Keratinocyte (primary cell): ENCODE results near the gene ENPP6.

ENCODE experiments used
- CTCF ChIP-seq, 3 experiments: IDR thresholded peaks in 1 of 3; conservative IDR thresholded peaks in 1 of 3; optimal IDR thresholded peaks in 1 of 3; 2 replicates in 2 of 3; 3 replicates in 1 of 3; pipeline versions ENCODE3 to v1.5.1; 2011; ENCODE audit warnings: low read length in 3 of 3, mild to moderate bottlenecking in 3 of 3, moderate library complexity in 2 of 3, control low read depth in 1 of 3, inconsistent platforms in 1 of 3; ENCODE audit not compliant: insufficient read depth in 2 of 3; ENCODE audit errors: extremely low read depth in 1 of 3
- EZH2 ChIP-seq: IDR thresholded peaks from one replicate; pipeline ENCODE4 v1.6.1; 2012; ENCODE audit warnings: inconsistent platforms, mild to moderate bottlenecking, low read length, moderate library complexity

- TF ChIP-seq CTCF (optimal IDR thresholded peaks at IDR 0.05 in 1 of 3, IDR thresholded peaks at IDR 0.05 in 1 of 3, conservative IDR thresholded peaks at IDR 0.05 in 1 of 3; ENCODE audit: extremely low read depth in 1 of 3, insufficient read depth in 2 of 3, low read length in 3 of 3) = no peak
- TF ChIP-seq EZH2 = no peak
Observed at GRCh38 chr4:184188443-184189400, 29.0 kb downstream of the ENPP6 start.
